ENCODE measurements around the gene NFKBIL1. TPM values are rescaled to one million over a fixed set of nuclear protein-coding genes. Genes with fewer than 3 reads are reported as not detected.

NFKBIL1 gene
- total RNA-seq, 3 donors from 2014 or later (not counting 1 experiment from before 2014, with no cell fraction given) = 8.1 to 10.9 (median 10.7) TPM

- no peaks in the 10 kb centered on the region for H3K27me3 ChIP-seq (ENCODE audit: control insufficient read depth, insufficient read depth, low read length)
- intact Hi-C loops (cut with micrococcal nuclease) = no loop called here
- no peaks in the 10 kb centered on the region for H3K36me3 ChIP-seq (ENCODE audit: control insufficient read depth, insufficient read depth, low read length)
- no peaks in the 10 kb centered on the region for H3K9me3 ChIP-seq (ENCODE audit: control insufficient read depth, insufficient read depth, low read length)
- 100% methylated on average over 1 of the region's 1 CpG for WGBS (ENCODE audit: insufficient coverage)
- DNase-seq (no peak), ATAC-seq (no peak)
- Mint-ChIP-seq H3K36me3 (no peaks in the 10 kb centered on the region), H3K27ac (no peak overlapping the region), H3K4me1 (peaks cover 0 to 4% of the 10 kb centered on the region in 2 donors), H3K9me3 (no peaks in the 10 kb centered on the region), H3K27me3 (ENCODE audit: low read depth in 2 of 2) (no peaks in the 10 kb centered on the region), H3K4me3 (no peak overlapping the region)
- H3K27ac ChIP-seq (ENCODE audit: low read length) = no peak overlapping the region
- no peak overlapping the region for H3K4me3 ChIP-seq (ENCODE audit: low read length)
- TF ChIP-seq CTCF (IDR thresholded peaks at IDR 0.05) = no peak
- no peaks in the 10 kb centered on the region for H3K4me1 ChIP-seq (ENCODE audit: control insufficient read depth, insufficient read depth, low read length)
Measured at GRCh38 chr6:31607317-31607716, 59.9 kb downstream of the NFKBIL1 start.

Other genes with a start within 250 kb of the NFKBIL1 start
- over 10,000 TPM in 2 of 3 donors, 1,000 to 10,000 TPM in 1; 9,586 to 11,061 (median 11,048) TPM for gene HLA-B, start 190.4 kb upstream of the NFKBIL1 start, total RNA-seq
- 10 to 100 TPM in 2 of 3 donors, 1 to 10 TPM in 1; 9.3 to 19.7 (median 11.4) TPM for gene MICA, start 144.0 kb upstream of the NFKBIL1 start, total RNA-seq
- gene MICB, start 49.5 kb upstream of the NFKBIL1 start, total RNA-seq = 10 to 100 TPM; 33.5 to 39.0 (median 37.6) TPM
- gene MCCD1, start 18.6 kb upstream of the NFKBIL1 start, total RNA-seq = not detected
- gene DDX39B, start 5.6 kb upstream of the NFKBIL1 start, total RNA-seq = 100 to 1,000 TPM; 506 to 571 (median 534) TPM
- 1 to 10 TPM; 1.0 to 2.5 (median 2.1) TPM for gene ATP6V1G2, start 1.0 kb upstream of the NFKBIL1 start, total RNA-seq
- 10 to 100 TPM in 1 of 3 donors, 1 to 10 TPM in 2; 7.6 to 13.1 (median 8.7) TPM for gene LTA, start 24.7 kb downstream of the NFKBIL1 start, total RNA-seq
- gene TNF, start 28.0 kb downstream of the NFKBIL1 start, total RNA-seq = 10 to 100 TPM; 24.2 to 60.8 (median 46.9) TPM
- gene LTB, start 34.8 kb downstream of the NFKBIL1 start, total RNA-seq = 10 to 100 TPM; 17.7 to 42.1 (median 32.6) TPM
- 100 to 1,000 TPM in 1 of 3 donors, 10 to 100 TPM in 2; 25.4 to 120 (median 50.5) TPM for gene LST1, start 38.7 kb downstream of the NFKBIL1 start, total RNA-seq
- 100 to 1,000 TPM; 120 to 173 (median 137) TPM for gene NCR3, start 45.4 kb downstream of the NFKBIL1 start, total RNA-seq
- gene AIF1, start 67.6 kb downstream of the NFKBIL1 start, total RNA-seq = 10 to 100 TPM in 2 of 3 donors, 1 to 10 TPM in 1; 8.7 to 47.0 (median 17.9) TPM
- gene PRRC2A, start 73.1 kb downstream of the NFKBIL1 start, total RNA-seq = 100 to 1,000 TPM; 264 to 294 (median 294) TPM
- gene BAG6, start 105.1 kb downstream of the NFKBIL1 start, total RNA-seq = 100 to 1,000 TPM; 264 to 303 (median 274) TPM
- gene APOM, start 108.3 kb downstream of the NFKBIL1 start, total RNA-seq = 1 to 10 TPM; 2.6 to 2.8 (median 2.7) TPM
- gene C6orf47, start 113.2 kb downstream of the NFKBIL1 start, total RNA-seq = 10 to 100 TPM; 25.9 to 29.9 (median 27.4) TPM
- gene GPANK1, start 117.4 kb downstream of the NFKBIL1 start, total RNA-seq = 10 to 100 TPM; 16.0 to 20.3 (median 18.2) TPM
- gene CSNK2B, start 118.5 kb downstream of the NFKBIL1 start, total RNA-seq = 100 to 1,000 TPM; 140 to 157 (median 141) TPM
- 10 to 100 TPM; 39.9 to 50.0 (median 46.0) TPM for gene LY6G5B, start 122.4 kb downstream of the NFKBIL1 start, total RNA-seq
- gene LY6G5C, start 133.5 kb downstream of the NFKBIL1 start, total RNA-seq = 1 to 10 TPM; 2.0 to 7.9 (median 2.7) TPM
- gene ABHD16A, start 155.7 kb downstream of the NFKBIL1 start, total RNA-seq = 10 to 100 TPM; 92.0 to 97.6 (median 94.2) TPM
- 1 to 10 TPM in 2 of 3 donors, under 1 TPM in 1; 0.97 to 3.2 (median 1.4) TPM for gene LY6G6F, start 159.3 kb downstream of the NFKBIL1 start, total RNA-seq
- under 1 TPM in 1 of 3 donors, not detected in 2; 0.94 TPM for gene LY6G6D, start 167.7 kb downstream of the NFKBIL1 start, total RNA-seq
- gene LY6G6C, start 174.1 kb downstream of the NFKBIL1 start, total RNA-seq = not detected
- gene MPIG6B, start 175.8 kb downstream of the NFKBIL1 start, total RNA-seq = 10 to 100 TPM in 2 of 3 donors, 1 to 10 TPM in 1; 9.4 to 19.0 (median 12.8) TPM
- 10 to 100 TPM; 22.3 to 36.1 (median 24.6) TPM for gene DDAH2, start 181.7 kb downstream of the NFKBIL1 start, total RNA-seq
- gene CLIC1, start 188.9 kb downstream of the NFKBIL1 start, total RNA-seq = 100 to 1,000 TPM; 348 to 363 (median 355) TPM
- gene MSH5, start 192.4 kb downstream of the NFKBIL1 start, total RNA-seq = 10 to 100 TPM; 28.2 to 44.6 (median 43.7) TPM
- 10 to 100 TPM in 1 of 3 donors, 1 to 10 TPM in 2; 5.4 to 14.5 (median 6.9) TPM for gene SAPCD1, start 215.0 kb downstream of the NFKBIL1 start, total RNA-seq
- gene VWA7, start 229.7 kb downstream of the NFKBIL1 start, total RNA-seq = 1 to 10 TPM; 2.4 to 4.7 (median 3.2) TPM
- gene VARS1, start 248.1 kb downstream of the NFKBIL1 start, total RNA-seq = 10 to 100 TPM; 45.2 to 58.6 (median 49.2) TPM

Data from natural killer cell (primary cell).